HPDE6-E6E7 (cell line): Measurements from ENCODE around the gene ATP5F1D.
"Not testable (repeated sequence)": the region's sequence is repeated elsewhere in the genome, so short reads cannot be mapped to it uniquely, and the experiment has no call there.

Source experiments
- DNase-seq: peaks from one replicate; pipeline ENCODE4 v3.0.0; 2011; ENCODE audit warnings: missing footprints; ENCODE audit errors: extremely low spot score

ATP5F1D gene

GRCh38 chr19:1246265-1247087, 4.9 kb downstream of the ATP5F1D start:
- DNase-seq: not testable (repeated sequence)

- DNase-seq: no peak
These were observed 6.2 kb downstream of the ATP5F1D start for GRCh38 chr19:1247748-1248138.

GRCh38 chr19:1248139-1248785, 6.7 kb downstream of the ATP5F1D start, which contains the start of gene MIDN:
Gene MIDN (plus strand): TSS chr19:1248583. CDS start chr19:1250297, 1,714 bp downstream.
- no peak for DNase-seq

GRCh38 chr19:1248786-1249297, 7.3 kb downstream of the ATP5F1D start:
- DNase-seq: no peak

GRCh38 chr19:1249298-1249989, 7.9 kb downstream of the ATP5F1D start:
- DNase-seq: no peak

- DNase-seq: no peak
These were observed 8.5 kb downstream of the ATP5F1D start for GRCh38 chr19:1249990-1250436.

GRCh38 chr19:1250437-1251260, 9.1 kb downstream of the ATP5F1D start:
- DNase-seq: no peak

- no peak for DNase-seq
These were observed 10.0 kb downstream of the ATP5F1D start for GRCh38 chr19:1251330-1252220.

GRCh38 chr19:1252221-1252820, 10.8 kb downstream of the ATP5F1D start:
- no peak for DNase-seq

- no peak for DNase-seq
These were observed 11.4 kb downstream of the ATP5F1D start for GRCh38 chr19:1252821-1253513.

GRCh38 chr19:1253514-1254080, 12.0 kb downstream of the ATP5F1D start:
- DNase-seq: no peak

- no peak for DNase-seq
These were observed 12.6 kb downstream of the ATP5F1D start for GRCh38 chr19:1254081-1254527.

GRCh38 chr19:1254530-1255185, 13.1 kb downstream of the ATP5F1D start:
- no peak for DNase-seq

GRCh38 chr19:1255186-1256161, 13.9 kb downstream of the ATP5F1D start:
- no peak for DNase-seq

- no peak for DNase-seq
These were observed 15.3 kb downstream of the ATP5F1D start for GRCh38 chr19:1256646-1257474.

GRCh38 chr19:1257475-1258162, 16.1 kb downstream of the ATP5F1D start:
- no peak for DNase-seq
